Upper lobe of left lung (tissue), 4 donors: ENCODE results near the gene MAP7D1.

Experiments
- CTCF ChIP-seq, 6 experiments: fragments of 450-650 bp in 4 of 6; fragments of 200-600 bp in 2 of 6; sonication (generic) in 2 of 6; IDR thresholded peaks; one replicate each; pipeline ENCODE4 v1.5.1; 2016 to 2019; ENCODE audit warnings: antibody characterized with exemption in 6 of 6
- EP300 ChIP-seq, 4 donors: sonication (generic); formaldehyde crosslinking; IDR thresholded peaks; one replicate each; pipeline ENCODE4 v1.5.1; 2017; ENCODE audit warnings: antibody characterized with exemption in 4 of 4, control low read depth in 2 of 4
- POLR2A ChIP-seq, 4 donors: fragments of 450-650 bp; IDR thresholded peaks; one replicate each; pipeline ENCODE4 v1.5.1; 2016 to 2017; ENCODE audit warnings: antibody characterized with exemption in 4 of 4, mild to moderate bottlenecking in 2 of 4

GRCh38 chr1:36198641-36199040 lies 42.7 kb downstream of the MAP7D1 start:
- TF ChIP-seq POLR2A (IDR thresholded peaks at IDR 0.05), result no peak
- TF ChIP-seq CTCF (IDR thresholded peaks at IDR 0.05), result no peak
- no peak for TF ChIP-seq EP300 (IDR thresholded peaks at IDR 0.05)
